HCT116 (cell line): ENCODE measurements around the gene HHAT.
A peak's percentile ranks its signal among the peaks of the same experiment; 100 is the strongest.

Source experiments
- EGR1 ChIP-seq: IDR thresholded peaks from 2 replicates; pipeline ENCODE4 v1.6.1; 2012; ENCODE audit warnings: low read depth
- EZH2 ChIP-seq: fragments of 200-600 bp; sonication (generic); IDR thresholded peaks from 2 replicates; pipeline ENCODE4 v1.6.1; 2017; ENCODE audit warnings: antibody characterized with exemption, mixed run types
- POLR2A ChIP-seq: IDR thresholded peaks from 2 replicates; pipeline ENCODE4 v1.7.0; 2011; ENCODE audit warnings: borderline replicate concordance; ENCODE audit not compliant: insufficient read depth, insufficient read length; ENCODE audit errors: extremely low read depth
- SIN3A ChIP-seq: IDR thresholded peaks from 2 replicates; pipeline ENCODE4 v1.6.1; 2012; ENCODE audit warnings: low read depth
- TCF7L2 ChIP-seq: IDR thresholded peaks from 2 replicates; pipeline ENCODE4 v1.7.0; 2011; ENCODE audit warnings: borderline replicate concordance, inconsistent platforms; ENCODE audit not compliant: insufficient read depth, insufficient read length; ENCODE audit errors: extremely low read depth
- ZNF274 ChIP-seq: fragments of 200-500 bp; sonication (Bioruptor generic); IDR thresholded peaks from 2 replicates; pipeline ENCODE4 v1.6.1; 2014; ENCODE audit warnings: mild to moderate bottlenecking, low read depth, low read length, inconsistent platforms
- TF ChIP-seq, protein P1 (sequence below): IDR thresholded peaks from 2 replicates; pipeline ENCODE4 v1.6.1; 2012
- TF ChIP-seq, protein P2 (sequence below), 3 experiments: fragments of 200-600 bp in 1 of 3; sonication (generic) in 1 of 3; IDR thresholded peaks in 2 of 3; conservative IDR thresholded peaks in 1 of 3; 2 replicates each; pipeline ENCODE4 v1.5.1; 2012 to 2017; ENCODE audit warnings: low read depth in 2 of 3, low read length in 2 of 3, antibody characterized with exemption in 1 of 3, borderline replicate concordance in 1 of 3, control low read depth in 1 of 3, mild to moderate bottlenecking in 1 of 3, mixed read lengths in 1 of 3, mixed run types in 1 of 3, moderate library complexity in 1 of 3; ENCODE audit not compliant: insufficient read depth in 1 of 3
- TF ChIP-seq, protein P3 (sequence below): IDR thresholded peaks from 2 replicates; pipeline ENCODE4 v1.6.1; 2012

DNA sequence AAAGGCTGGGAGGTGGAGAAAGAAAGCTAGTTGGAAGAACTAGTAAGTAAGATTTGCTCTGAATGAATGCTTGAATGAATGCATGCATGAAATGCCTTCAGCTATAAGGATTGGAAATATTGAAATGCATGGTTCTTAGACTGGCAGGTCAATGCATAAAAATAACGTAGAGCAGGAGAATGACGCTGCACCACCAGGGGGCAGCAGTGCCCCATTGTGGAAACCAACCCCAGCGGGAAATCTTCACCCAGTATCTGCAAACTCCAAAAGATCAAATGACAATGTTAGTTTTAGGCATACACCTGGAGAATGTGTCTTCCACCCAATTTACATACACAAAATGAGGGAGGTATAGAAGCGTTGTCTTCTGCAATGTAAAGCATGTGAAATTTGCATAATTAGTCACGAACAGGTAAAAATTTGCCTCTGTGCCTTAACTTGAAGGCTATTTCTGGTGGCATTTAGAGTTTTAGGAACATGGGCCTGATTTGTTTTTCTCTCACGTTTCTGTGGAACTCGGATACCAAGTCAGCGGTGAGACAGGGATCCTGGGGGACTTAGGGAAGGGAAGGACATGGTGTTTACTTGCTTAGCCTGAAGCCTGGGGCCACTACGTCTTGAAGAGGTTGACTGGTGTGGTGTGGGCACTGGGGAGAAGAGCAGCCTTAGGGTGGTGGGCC lies 78.6 kb downstream of the HHAT start:
- TF ChIP-seq, protein P1, sequence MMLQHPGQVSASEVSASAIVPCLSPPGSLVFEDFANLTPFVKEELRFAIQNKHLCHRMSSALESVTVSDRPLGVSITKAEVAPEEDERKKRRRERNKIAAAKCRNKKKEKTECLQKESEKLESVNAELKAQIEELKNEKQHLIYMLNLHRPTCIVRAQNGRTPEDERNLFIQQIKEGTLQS = no peak
- TF ChIP-seq, protein P2, sequence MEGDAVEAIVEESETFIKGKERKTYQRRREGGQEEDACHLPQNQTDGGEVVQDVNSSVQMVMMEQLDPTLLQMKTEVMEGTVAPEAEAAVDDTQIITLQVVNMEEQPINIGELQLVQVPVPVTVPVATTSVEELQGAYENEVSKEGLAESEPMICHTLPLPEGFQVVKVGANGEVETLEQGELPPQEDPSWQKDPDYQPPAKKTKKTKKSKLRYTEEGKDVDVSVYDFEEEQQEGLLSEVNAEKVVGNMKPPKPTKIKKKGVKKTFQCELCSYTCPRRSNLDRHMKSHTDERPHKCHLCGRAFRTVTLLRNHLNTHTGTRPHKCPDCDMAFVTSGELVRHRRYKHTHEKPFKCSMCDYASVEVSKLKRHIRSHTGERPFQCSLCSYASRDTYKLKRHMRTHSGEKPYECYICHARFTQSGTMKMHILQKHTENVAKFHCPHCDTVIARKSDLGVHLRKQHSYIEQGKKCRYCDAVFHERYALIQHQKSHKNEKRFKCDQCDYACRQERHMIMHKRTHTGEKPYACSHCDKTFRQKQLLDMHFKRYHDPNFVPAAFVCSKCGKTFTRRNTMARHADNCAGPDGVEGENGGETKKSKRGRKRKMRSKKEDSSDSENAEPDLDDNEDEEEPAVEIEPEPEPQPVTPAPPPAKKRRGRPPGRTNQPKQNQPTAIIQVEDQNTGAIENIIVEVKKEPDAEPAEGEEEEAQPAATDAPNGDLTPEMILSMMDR (IDR thresholded peaks at IDR 0.05 in 2 of 3, conservative IDR thresholded peaks at IDR 0.05 in 1 of 3; ENCODE audit: borderline replicate concordance in 1 of 3, insufficient read depth in 1 of 3, low read depth in 2 of 3, low read length in 2 of 3) = peak; percentile 73 to 97 (median 88)
- TF ChIP-seq TCF7L2 (no peak), SIN3A (no peak), EZH2 (no peak), POLR2A (no peak), ZNF274 (no peak), EGR1 (no peak)
- TF ChIP-seq, protein P3, sequence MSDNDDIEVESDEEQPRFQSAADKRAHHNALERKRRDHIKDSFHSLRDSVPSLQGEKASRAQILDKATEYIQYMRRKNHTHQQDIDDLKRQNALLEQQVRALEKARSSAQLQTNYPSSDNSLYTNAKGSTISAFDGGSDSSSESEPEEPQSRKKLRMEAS = no peak
